ENCODE results near the gene IDH3A.

Gene IDH3A

DNA sequence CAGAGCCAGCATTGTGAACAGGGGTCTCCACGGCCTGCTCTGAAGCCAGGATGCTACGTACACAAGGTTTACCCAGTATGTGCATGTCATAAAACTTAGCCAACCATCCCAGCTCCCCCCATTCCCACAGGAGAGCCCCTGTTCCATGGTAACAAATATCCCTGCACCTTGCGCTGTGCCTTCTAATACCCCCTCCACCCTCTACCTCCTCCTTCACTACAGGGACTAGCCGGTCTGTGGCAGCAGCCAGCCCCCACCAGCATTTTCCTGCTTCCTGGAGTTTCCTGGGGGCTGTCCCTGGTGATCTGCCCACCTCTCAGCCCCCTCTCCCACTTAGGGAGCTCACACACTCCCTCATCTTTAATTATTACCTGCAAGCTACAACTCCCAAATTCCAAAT, 64.8 kb downstream of the IDH3A start:
- no peaks in the 10 kb centered on the region for H3K9me3 ChIP-seq (ENCODE audit: control insufficient read depth, low read length)
- no peak overlapping the region for H3K9ac ChIP-seq (ENCODE audit: low read length)
- no peak for DNase-seq (ENCODE audit: low read depth)
- H3K4me1 ChIP-seq (ENCODE audit: control insufficient read depth, insufficient read depth, low read length) = peaks cover 56% of the 10 kb centered on the region
- H3K36me3 ChIP-seq (ENCODE audit: control insufficient read depth, insufficient read depth, low read length, severe bottlenecking) = no peaks in the 10 kb centered on the region
- H3K27me3 ChIP-seq (replicated peaks; ENCODE audit: control insufficient read depth, insufficient read depth, low read length) = peaks cover 8% of the 10 kb centered on the region
- H3K4me3 ChIP-seq (ENCODE audit: low read length) = no peak overlapping the region

DNA sequence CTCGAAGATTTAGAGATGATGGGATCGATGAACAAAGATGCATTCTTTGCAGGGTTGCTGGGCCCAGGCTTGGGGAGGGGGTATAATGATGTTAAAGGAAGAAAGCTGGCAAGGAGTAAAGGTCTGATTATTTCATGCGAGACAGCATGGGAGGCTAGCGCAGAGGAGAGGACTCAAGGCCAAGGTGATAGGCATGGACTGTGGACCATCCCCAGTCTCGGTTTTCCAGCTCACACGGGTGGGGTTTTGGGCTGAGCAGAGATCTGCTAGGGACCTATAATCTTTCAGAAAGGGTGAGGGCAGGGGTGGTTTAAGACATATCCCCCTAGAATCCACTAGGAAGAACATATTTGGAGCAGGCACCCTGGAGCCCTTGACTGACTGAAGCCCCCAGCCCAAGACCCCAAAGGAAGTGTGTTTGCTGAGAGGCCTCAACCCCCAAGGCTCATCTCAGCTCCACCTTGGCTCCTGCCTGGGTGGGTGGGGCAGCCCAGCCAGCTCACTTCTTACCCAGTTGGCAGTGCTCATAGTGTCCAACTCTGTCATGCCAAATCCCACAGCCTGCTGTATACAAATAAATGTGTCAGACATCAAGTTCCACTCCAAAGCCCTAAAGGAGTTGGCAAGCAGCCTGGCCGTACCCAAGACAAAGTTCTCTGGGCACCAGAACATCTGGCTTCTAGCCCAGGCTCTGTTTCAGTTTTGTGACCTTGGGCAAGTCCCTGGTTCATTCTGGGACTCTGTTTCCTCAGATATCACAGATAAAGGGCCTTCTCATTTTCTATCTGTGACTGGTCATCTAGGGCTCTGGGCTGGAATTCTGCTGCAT, 67.3 kb downstream of the IDH3A start:
- Histone ChIP-seq H3K36me3 (ENCODE audit: control insufficient read depth, insufficient read depth, low read length, severe bottlenecking) (no peaks in the 10 kb centered on the region), H3K9me3 (ENCODE audit: control insufficient read depth, low read length) (no peaks in the 10 kb centered on the region), H3K4me1 (ENCODE audit: control insufficient read depth, insufficient read depth, low read length) (peaks cover 46% of the 10 kb centered on the region), H3K9ac (ENCODE audit: low read length) (peak overlapping the region; percentile 50), H3K27me3 (replicated peaks; ENCODE audit: control insufficient read depth, insufficient read depth, low read length) (peaks cover 11% of the 10 kb centered on the region), H3K4me3 (ENCODE audit: low read length) (no peak overlapping the region)
- DNase-seq (ENCODE audit: low read depth) = peak; percentile 50

- H3K4me3 ChIP-seq (ENCODE audit: low read length) = no peak overlapping the region
- DNase-seq (ENCODE audit: low read depth) = no peak
Measured at GRCh38 chr15:78220713-78221112, 71.6 kb downstream of the IDH3A start.

More at GRCh38 chr15:78220713-78221112, 71.6 kb downstream of the IDH3A start:
- Histone ChIP-seq H3K9me3 (ENCODE audit: control insufficient read depth, low read length) (peaks cover 3% of the 10 kb centered on the region), H3K4me1 (ENCODE audit: control insufficient read depth, insufficient read depth, low read length) (peaks cover 16% of the 10 kb centered on the region), H3K9ac (ENCODE audit: low read length) (no peak overlapping the region), H3K36me3 (ENCODE audit: control insufficient read depth, insufficient read depth, low read length, severe bottlenecking) (no peaks in the 10 kb centered on the region), H3K27me3 (replicated peaks; ENCODE audit: control insufficient read depth, insufficient read depth, low read length) (peaks cover 8% of the 10 kb centered on the region)

All from adipocyte (in vitro differentiated cells).